Measurements from ENCODE around the gene TSPAN9. TPM values are rescaled to one million over a fixed set of nuclear protein-coding genes. Genes with fewer than 3 reads are reported as not detected.

The TSPAN9 gene
- total and polyA plus RNA-seq, 2 experiments from 2014 or later: 6.0 to 31.5 TPM

DNA sequence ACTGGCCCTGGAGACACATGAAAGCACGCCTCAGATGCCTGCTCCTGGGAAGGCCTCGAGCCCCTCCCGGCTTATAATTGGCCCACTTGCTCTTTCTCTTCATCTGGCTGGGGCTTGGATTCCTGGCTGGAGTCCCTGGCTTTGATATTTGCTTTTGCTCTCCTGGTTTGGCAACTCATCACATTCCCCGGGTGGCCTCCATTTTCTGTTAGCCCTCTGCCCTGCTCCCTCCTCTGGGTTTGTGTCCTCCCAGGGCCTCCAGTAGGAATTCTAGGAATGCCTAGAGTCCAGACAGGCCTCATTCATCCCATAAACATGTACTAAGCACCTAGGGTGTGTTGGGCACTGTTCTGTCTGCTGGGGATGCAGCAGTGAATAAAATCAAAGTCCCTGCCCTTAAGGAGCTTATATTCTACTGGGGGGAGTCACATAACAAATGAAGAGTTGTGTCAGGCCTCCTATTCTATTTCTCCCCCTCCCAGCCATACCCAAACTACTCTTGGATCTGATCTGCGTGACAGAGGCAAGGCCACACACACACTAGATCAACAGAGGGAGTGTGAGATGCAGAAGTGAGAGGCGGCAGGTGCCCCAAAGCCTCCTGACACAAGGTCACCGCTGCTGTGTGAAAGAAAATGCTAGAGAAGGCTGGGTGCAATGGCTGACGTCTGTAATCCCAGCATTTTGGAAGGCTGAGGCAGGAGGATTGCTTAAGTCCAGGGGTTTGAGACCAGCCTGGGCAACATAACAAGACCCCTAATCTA, 21.3 kb upstream of the TSPAN9 start (continued):
- TF ChIP-seq, protein P1, sequence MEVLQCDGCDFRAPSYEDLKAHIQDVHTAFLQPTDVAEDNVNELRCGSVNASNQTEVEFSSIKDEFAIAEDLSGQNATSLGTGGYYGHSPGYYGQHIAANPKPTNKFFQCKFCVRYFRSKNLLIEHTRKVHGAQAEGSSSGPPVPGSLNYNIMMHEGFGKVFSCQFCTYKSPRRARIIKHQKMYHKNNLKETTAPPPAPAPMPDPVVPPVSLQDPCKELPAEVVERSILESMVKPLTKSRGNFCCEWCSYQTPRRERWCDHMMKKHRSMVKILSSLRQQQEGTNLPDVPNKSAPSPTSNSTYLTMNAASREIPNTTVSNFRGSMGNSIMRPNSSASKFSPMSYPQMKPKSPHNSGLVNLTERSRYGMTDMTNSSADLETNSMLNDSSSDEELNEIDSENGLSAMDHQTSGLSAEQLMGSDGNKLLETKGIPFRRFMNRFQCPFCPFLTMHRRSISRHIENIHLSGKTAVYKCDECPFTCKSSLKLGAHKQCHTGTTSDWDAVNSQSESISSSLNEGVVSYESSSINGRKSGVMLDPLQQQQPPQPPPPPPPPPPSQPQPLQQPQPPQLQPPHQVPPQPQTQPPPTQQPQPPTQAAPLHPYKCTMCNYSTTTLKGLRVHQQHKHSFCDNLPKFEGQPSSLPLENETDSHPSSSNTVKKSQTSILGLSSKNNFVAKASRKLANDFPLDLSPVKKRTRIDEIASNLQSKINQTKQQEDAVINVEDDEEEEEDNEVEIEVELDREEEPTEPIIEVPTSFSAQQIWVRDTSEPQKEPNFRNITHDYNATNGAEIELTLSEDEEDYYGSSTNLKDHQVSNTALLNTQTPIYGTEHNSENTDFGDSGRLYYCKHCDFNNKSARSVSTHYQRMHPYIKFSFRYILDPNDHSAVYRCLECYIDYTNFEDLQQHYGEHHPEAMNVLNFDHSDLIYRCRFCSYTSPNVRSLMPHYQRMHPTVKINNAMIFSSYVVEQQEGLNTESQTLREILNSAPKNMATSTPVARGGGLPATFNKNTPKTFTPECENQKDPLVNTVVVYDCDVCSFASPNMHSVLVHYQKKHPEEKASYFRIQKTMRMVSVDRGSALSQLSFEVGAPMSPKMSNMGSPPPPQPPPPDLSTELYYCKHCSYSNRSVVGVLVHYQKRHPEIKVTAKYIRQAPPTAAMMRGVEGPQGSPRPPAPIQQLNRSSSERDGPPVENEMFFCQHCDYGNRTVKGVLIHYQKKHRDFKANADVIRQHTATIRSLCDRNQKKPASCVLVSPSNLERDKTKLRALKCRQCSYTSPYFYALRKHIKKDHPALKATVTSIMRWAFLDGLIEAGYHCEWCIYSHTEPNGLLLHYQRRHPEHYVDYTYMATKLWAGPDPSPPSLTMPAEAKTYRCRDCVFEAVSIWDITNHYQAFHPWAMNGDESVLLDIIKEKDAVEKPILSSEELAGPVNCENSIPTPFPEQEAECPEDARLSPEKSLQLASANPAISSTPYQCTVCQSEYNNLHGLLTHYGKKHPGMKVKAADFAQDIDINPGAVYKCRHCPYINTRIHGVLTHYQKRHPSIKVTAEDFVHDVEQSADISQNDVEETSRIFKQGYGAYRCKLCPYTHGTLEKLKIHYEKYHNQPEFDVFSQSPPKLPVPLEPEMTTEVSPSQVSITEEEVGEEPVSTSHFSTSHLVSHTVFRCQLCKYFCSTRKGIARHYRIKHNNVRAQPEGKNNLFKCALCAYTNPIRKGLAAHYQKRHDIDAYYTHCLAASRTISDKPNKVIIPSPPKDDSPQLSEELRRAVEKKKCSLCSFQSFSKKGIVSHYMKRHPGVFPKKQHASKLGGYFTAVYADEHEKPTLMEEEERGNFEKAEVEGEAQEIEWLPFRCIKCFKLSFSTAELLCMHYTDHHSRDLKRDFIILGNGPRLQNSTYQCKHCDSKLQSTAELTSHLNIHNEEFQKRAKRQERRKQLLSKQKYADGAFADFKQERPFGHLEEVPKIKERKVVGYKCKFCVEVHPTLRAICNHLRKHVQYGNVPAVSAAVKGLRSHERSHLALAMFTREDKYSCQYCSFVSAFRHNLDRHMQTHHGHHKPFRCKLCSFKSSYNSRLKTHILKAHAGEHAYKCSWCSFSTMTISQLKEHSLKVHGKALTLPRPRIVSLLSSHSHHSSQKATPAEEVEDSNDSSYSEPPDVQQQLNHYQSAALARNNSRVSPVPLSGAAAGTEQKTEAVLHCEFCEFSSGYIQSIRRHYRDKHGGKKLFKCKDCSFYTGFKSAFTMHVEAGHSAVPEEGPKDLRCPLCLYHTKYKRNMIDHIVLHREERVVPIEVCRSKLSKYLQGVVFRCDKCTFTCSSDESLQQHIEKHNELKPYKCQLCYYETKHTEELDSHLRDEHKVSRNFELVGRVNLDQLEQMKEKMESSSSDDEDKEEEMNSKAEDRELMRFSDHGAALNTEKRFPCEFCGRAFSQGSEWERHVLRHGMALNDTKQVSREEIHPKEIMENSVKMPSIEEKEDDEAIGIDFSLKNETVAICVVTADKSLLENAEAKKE (CRISPR knock-in tag; IDR thresholded peaks at IDR 0.05): no peak
- TF ChIP-seq JUNB (IDR thresholded peaks at IDR 0.05; ENCODE audit: unreplicated experiment): no peak
- no peak for TF ChIP-seq EZH2phosphoT487 (IDR thresholded peaks at IDR 0.05; ENCODE audit: unreplicated experiment)
- TF ChIP-seq, protein P2, sequence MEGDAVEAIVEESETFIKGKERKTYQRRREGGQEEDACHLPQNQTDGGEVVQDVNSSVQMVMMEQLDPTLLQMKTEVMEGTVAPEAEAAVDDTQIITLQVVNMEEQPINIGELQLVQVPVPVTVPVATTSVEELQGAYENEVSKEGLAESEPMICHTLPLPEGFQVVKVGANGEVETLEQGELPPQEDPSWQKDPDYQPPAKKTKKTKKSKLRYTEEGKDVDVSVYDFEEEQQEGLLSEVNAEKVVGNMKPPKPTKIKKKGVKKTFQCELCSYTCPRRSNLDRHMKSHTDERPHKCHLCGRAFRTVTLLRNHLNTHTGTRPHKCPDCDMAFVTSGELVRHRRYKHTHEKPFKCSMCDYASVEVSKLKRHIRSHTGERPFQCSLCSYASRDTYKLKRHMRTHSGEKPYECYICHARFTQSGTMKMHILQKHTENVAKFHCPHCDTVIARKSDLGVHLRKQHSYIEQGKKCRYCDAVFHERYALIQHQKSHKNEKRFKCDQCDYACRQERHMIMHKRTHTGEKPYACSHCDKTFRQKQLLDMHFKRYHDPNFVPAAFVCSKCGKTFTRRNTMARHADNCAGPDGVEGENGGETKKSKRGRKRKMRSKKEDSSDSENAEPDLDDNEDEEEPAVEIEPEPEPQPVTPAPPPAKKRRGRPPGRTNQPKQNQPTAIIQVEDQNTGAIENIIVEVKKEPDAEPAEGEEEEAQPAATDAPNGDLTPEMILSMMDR (conservative IDR thresholded peaks at IDR 0.05; ENCODE audit: low read depth in 2 of 2): no peak
- TF ChIP-seq, protein P3, sequence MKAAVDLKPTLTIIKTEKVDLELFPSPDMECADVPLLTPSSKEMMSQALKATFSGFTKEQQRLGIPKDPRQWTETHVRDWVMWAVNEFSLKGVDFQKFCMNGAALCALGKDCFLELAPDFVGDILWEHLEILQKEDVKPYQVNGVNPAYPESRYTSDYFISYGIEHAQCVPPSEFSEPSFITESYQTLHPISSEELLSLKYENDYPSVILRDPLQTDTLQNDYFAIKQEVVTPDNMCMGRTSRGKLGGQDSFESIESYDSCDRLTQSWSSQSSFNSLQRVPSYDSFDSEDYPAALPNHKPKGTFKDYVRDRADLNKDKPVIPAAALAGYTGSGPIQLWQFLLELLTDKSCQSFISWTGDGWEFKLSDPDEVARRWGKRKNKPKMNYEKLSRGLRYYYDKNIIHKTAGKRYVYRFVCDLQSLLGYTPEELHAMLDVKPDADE (IDR thresholded peaks at IDR 0.05): no peak
- TF ChIP-seq NANOG (IDR thresholded peaks at IDR 0.05; ENCODE audit: borderline replicate concordance): no peak
- TF ChIP-seq ZNF114 (CRISPR knock-in tag; IDR thresholded peaks at IDR 0.05): no peak
- TF ChIP-seq, protein P4, sequence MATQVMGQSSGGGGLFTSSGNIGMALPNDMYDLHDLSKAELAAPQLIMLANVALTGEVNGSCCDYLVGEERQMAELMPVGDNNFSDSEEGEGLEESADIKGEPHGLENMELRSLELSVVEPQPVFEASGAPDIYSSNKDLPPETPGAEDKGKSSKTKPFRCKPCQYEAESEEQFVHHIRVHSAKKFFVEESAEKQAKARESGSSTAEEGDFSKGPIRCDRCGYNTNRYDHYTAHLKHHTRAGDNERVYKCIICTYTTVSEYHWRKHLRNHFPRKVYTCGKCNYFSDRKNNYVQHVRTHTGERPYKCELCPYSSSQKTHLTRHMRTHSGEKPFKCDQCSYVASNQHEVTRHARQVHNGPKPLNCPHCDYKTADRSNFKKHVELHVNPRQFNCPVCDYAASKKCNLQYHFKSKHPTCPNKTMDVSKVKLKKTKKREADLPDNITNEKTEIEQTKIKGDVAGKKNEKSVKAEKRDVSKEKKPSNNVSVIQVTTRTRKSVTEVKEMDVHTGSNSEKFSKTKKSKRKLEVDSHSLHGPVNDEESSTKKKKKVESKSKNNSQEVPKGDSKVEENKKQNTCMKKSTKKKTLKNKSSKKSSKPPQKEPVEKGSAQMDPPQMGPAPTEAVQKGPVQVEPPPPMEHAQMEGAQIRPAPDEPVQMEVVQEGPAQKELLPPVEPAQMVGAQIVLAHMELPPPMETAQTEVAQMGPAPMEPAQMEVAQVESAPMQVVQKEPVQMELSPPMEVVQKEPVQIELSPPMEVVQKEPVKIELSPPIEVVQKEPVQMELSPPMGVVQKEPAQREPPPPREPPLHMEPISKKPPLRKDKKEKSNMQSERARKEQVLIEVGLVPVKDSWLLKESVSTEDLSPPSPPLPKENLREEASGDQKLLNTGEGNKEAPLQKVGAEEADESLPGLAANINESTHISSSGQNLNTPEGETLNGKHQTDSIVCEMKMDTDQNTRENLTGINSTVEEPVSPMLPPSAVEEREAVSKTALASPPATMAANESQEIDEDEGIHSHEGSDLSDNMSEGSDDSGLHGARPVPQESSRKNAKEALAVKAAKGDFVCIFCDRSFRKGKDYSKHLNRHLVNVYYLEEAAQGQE (IDR thresholded peaks at IDR 0.05; ENCODE audit: unreplicated experiment): no peak
